HepG2 (cell line): ENCODE measurements around the gene TSPAN5. TPM values are rescaled to one million over a fixed set of nuclear protein-coding genes. Genes with fewer than 3 reads are reported as not detected.

Experiments used
- CBX5 ChIP-seq: sonication (generic); formaldehyde crosslinking; IDR thresholded peaks from 2 replicates; pipeline ENCODE4 v1.4.0; 2020; ENCODE audit warnings: missing genetic modification reagents, borderline replicate concordance
- CREB1 ChIP-seq, 2 experiments: fragments of 450-650 bp in 1 of 2; IDR thresholded peaks; 2 replicates each; pipeline ENCODE4 v1.6.1; 2016 to 2017; ENCODE audit warnings: control low read depth in 1 of 2, mild to moderate bottlenecking in 1 of 2, missing compliant biosample characterization in 1 of 2, missing genetic modification characterization in 1 of 2
- MIER3 ChIP-seq: IDR thresholded peaks from 2 replicates; pipeline ENCODE4 v1.6.1; 2016; ENCODE audit warnings: missing compliant biosample characterization, borderline replicate concordance
- RXRB ChIP-seq: IDR thresholded peaks from 2 replicates; pipeline ENCODE4 v1.6.1; 2016; ENCODE audit warnings: borderline replicate concordance, missing genetic modification reagents, missing compliant biosample characterization
- SALL1 ChIP-seq: sonication (generic); formaldehyde crosslinking; IDR thresholded peaks from 2 replicates; pipeline ENCODE4 v1.8.0; 2022; ENCODE audit warnings: mild to moderate bottlenecking, missing genetic modification reagents
- TEAD3 ChIP-seq: optimal IDR thresholded peaks from 2 replicates; pipeline ENCODE3; 2016; ENCODE audit warnings: borderline replicate concordance
- ZNF12 ChIP-seq: sonication (generic); formaldehyde crosslinking; IDR thresholded peaks from 2 replicates; pipeline ENCODE4 v1.5.0; 2020; ENCODE audit warnings: missing genetic modification reagents
- ZNF331 ChIP-seq: sonication (generic); formaldehyde crosslinking; IDR thresholded peaks from 2 replicates; pipeline ENCODE4 v1.4.0; 2020; ENCODE audit warnings: missing genetic modification reagents
- ZNF501 ChIP-seq: sonication (generic); formaldehyde crosslinking; IDR thresholded peaks from 2 replicates; pipeline ENCODE4 v1.5.1; 2020; ENCODE audit warnings: mild to moderate bottlenecking, moderate library complexity, missing genetic modification reagents
- ZNF7 ChIP-seq: IDR thresholded peaks from 2 replicates; pipeline ENCODE4 v1.6.1; 2016; ENCODE audit warnings: missing biosample characterization, missing genetic modification reagents
- polyA plus RNA-seq, 8 experiments: library from polyadenylated mRNA; depleted of rRNA in 3 of 8; stranded (reverse) in 7 of 8; unstranded in 1 of 8; fragments of >200 nt; fragmentation: Illumina TruSeq in 4 of 8; extraction: Trizol in 4 of 8; gene quantifications; 2 replicates each; pipeline versions ENCODE4 v1.2.1 to v1.2.3, GENCODE V29; 2011 to 2016; ENCODE audit warnings: low read depth in 4 of 8, missing spikeins in 1 of 8, mixed read lengths in 1 of 8; ENCODE audit not compliant: insufficient read depth in 1 of 8
- total RNA-seq, 5 experiments: library from RNA; depleted of rRNA; stranded (reverse); fragments of >200 nt; fragmentation: Illumina TruSeq; extraction: Trizol; gene quantifications; 2 replicates each; pipeline ENCODE4 v1.2.3, GENCODE V29; 2016; ENCODE audit warnings: low read depth in 1 of 5
- TF ChIP-seq, protein P1 (sequence below), 2 experiments: sonication (generic) in 1 of 2; formaldehyde crosslinking in 1 of 2; IDR thresholded peaks; 2 replicates each; pipeline versions ENCODE4 v1.4.0 to v1.6.1; 2018 to 2020; ENCODE audit warnings: missing genetic modification reagents in 2 of 2, borderline replicate concordance in 1 of 2, low read depth in 1 of 2, mild to moderate bottlenecking in 1 of 2, missing biosample characterization in 1 of 2
- TF ChIP-seq, protein P2 (sequence below): sonication (generic); formaldehyde crosslinking; IDR thresholded peaks from 2 replicates; pipeline ENCODE4 v1.4.0; 2020; ENCODE audit warnings: low read depth, mild to moderate bottlenecking, missing genetic modification reagents
- TF ChIP-seq, protein P3 (sequence below): sonication (generic); formaldehyde crosslinking; IDR thresholded peaks from 2 replicates; pipeline ENCODE4 v1.4.0; 2020; ENCODE audit warnings: missing genetic modification reagents
- TF ChIP-seq, protein P4 (sequence below): IDR thresholded peaks from 2 replicates; pipeline ENCODE4 v1.6.1; 2016; ENCODE audit warnings: low read depth

The TSPAN5 gene
- total and polyA plus RNA-seq, 2 of the 13 experiments (the other 11 are each of a cell fraction or from before 2014, with no cell fraction given): 0.20 to 0.53 TPM

DNA sequence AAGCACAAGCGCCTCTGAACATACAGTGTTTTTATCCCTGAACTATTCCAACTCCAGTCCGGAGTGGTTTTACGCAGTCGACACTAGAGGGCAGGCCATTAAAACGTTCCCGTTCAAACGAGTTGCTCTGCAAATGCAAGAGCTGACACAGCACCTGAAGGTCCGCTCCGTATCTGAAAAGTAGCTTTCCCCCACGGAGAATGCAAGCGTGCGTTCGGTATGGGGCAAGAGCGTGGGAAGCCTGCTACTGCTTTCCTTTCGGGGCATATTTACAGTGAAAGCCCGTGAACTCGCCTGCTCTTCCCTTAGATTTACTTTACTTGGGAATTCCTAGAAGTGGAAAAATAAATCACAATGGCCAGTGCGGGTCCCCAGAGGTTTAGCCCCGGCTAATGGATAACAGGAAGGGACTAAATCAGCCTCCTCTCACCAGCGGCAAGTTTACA lies 190.8 kb downstream of the TSPAN5 start (continued):
- TF ChIP-seq ZNF501 (CRISPR knock-in tag) (peak; percentile 72), SALL1 (CRISPR knock-in tag) (peak; percentile 43; the same call in 1 of the 2 replicates), CBX5 (CRISPR knock-in tag) (peak; percentile 49; the same call in 1 of the 2 replicates), TEAD3 (peak; percentile 39), ZNF7 (CRISPR knock-in tag) (peak; percentile 100), MIER3 (CRISPR knock-in tag) (no peak), ZNF331 (peak; percentile 54; the same call in 1 of the 2 replicates), ZNF12 (no peak), RXRB (peak; percentile 29; the same call in 1 of the 2 replicates), CREB1 (IDR thresholded peaks at IDR 0.05) (no peak), CREB1 (CRISPR knock-in tag; IDR thresholded peaks at IDR 0.05) (0 out of 2 replicates have a peak, but pooled peaks have one; percentile 21)
- TF ChIP-seq, protein P1, sequence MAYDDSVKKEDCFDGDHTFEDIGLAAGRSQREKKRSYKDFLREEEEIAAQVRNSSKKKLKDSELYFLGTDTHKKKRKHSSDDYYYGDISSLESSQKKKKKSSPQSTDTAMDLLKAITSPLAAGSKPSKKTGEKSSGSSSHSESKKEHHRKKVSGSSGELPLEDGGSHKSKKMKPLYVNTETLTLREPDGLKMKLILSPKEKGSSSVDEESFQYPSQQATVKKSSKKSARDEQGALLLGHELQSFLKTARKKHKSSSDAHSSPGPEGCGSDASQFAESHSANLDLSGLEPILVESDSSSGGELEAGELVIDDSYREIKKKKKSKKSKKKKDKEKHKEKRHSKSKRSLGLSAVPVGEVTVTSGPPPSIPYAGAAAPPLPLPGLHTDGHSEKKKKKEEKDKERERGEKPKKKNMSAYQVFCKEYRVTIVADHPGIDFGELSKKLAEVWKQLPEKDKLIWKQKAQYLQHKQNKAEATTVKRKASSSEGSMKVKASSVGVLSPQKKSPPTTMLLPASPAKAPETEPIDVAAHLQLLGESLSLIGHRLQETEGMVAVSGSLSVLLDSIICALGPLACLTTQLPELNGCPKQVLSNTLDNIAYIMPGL (CRISPR knock-in tag; IDR thresholded peaks at IDR 0.05; ENCODE audit: borderline replicate concordance in 1 of 2, low read depth in 1 of 2): peak in 1 of 2 experiments; percentile 64; a peak in 1 of 4 replicates
- TF ChIP-seq, protein P2, sequence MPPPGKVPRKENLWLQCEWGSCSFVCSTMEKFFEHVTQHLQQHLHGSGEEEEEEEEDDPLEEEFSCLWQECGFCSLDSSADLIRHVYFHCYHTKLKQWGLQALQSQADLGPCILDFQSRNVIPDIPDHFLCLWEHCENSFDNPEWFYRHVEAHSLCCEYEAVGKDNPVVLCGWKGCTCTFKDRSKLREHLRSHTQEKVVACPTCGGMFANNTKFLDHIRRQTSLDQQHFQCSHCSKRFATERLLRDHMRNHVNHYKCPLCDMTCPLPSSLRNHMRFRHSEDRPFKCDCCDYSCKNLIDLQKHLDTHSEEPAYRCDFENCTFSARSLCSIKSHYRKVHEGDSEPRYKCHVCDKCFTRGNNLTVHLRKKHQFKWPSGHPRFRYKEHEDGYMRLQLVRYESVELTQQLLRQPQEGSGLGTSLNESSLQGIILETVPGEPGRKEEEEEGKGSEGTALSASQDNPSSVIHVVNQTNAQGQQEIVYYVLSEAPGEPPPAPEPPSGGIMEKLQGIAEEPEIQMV: 0 out of 2 replicates have a peak, but pooled peaks have one; percentile 78
- TF ChIP-seq, protein P3, sequence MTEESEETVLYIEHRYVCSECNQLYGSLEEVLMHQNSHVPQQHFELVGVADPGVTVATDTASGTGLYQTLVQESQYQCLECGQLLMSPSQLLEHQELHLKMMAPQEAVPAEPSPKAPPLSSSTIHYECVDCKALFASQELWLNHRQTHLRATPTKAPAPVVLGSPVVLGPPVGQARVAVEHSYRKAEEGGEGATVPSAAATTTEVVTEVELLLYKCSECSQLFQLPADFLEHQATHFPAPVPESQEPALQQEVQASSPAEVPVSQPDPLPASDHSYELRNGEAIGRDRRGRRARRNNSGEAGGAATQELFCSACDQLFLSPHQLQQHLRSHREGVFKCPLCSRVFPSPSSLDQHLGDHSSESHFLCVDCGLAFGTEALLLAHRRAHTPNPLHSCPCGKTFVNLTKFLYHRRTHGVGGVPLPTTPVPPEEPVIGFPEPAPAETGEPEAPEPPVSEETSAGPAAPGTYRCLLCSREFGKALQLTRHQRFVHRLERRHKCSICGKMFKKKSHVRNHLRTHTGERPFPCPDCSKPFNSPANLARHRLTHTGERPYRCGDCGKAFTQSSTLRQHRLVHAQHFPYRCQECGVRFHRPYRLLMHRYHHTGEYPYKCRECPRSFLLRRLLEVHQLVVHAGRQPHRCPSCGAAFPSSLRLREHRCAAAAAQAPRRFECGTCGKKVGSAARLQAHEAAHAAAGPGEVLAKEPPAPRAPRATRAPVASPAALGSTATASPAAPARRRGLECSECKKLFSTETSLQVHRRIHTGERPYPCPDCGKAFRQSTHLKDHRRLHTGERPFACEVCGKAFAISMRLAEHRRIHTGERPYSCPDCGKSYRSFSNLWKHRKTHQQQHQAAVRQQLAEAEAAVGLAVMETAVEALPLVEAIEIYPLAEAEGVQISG: 0 out of 2 replicates have a peak, but pooled peaks have one; percentile 46
- TF ChIP-seq, protein P4, sequence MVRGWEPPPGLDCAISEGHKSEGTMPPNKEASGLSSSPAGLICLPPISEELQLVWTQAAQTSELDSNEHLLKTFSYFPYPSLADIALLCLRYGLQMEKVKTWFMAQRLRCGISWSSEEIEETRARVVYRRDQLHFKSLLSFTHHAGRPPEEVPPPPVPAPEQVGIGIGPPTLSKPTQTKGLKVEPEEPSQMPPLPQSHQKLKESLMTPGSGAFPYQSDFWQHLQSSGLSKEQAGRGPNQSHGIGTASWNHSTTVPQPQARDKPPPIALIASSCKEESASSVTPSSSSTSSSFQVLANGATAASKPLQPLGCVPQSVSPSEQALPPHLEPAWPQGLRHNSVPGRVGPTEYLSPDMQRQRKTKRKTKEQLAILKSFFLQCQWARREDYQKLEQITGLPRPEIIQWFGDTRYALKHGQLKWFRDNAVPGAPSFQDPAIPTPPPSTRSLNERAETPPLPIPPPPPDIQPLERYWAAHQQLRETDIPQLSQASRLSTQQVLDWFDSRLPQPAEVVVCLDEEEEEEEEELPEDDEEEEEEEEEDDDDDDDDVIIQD (CRISPR knock-in tag): 0 out of 2 replicates have a peak, but pooled peaks have one; percentile 34
